ENCODE results near the gene KCNN3. TPM values are rescaled to one million over a fixed set of nuclear protein-coding genes. Genes with fewer than 3 reads are reported as not detected.

Gene KCNN3
- total and polyA plus RNA-seq, 2 of the 13 experiments (the other 11 are each of a cell fraction or from before 2014, with no cell fraction given): not detected

DNA sequence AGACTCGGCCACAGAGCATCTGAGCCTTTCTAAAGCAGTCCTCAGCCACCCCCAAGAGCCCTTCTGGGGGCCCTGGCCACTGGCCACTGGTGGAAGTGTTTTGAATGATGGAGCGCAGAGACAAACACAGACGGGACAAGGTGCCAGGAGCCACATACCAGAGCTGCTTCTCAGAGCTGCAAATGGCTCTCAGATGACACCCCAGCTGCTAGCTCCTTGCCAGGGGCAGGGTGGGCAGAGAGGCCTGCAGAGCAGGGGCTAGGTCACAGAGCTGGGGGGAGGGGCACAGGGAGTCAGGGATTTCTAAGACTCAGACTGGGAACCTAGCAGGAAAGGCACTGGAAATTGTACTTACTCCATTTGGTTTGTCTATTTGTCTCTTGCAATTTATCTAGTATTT lies 30.4 kb downstream of the KCNN3 start (continued):
- TF ChIP-seq, protein P1, sequence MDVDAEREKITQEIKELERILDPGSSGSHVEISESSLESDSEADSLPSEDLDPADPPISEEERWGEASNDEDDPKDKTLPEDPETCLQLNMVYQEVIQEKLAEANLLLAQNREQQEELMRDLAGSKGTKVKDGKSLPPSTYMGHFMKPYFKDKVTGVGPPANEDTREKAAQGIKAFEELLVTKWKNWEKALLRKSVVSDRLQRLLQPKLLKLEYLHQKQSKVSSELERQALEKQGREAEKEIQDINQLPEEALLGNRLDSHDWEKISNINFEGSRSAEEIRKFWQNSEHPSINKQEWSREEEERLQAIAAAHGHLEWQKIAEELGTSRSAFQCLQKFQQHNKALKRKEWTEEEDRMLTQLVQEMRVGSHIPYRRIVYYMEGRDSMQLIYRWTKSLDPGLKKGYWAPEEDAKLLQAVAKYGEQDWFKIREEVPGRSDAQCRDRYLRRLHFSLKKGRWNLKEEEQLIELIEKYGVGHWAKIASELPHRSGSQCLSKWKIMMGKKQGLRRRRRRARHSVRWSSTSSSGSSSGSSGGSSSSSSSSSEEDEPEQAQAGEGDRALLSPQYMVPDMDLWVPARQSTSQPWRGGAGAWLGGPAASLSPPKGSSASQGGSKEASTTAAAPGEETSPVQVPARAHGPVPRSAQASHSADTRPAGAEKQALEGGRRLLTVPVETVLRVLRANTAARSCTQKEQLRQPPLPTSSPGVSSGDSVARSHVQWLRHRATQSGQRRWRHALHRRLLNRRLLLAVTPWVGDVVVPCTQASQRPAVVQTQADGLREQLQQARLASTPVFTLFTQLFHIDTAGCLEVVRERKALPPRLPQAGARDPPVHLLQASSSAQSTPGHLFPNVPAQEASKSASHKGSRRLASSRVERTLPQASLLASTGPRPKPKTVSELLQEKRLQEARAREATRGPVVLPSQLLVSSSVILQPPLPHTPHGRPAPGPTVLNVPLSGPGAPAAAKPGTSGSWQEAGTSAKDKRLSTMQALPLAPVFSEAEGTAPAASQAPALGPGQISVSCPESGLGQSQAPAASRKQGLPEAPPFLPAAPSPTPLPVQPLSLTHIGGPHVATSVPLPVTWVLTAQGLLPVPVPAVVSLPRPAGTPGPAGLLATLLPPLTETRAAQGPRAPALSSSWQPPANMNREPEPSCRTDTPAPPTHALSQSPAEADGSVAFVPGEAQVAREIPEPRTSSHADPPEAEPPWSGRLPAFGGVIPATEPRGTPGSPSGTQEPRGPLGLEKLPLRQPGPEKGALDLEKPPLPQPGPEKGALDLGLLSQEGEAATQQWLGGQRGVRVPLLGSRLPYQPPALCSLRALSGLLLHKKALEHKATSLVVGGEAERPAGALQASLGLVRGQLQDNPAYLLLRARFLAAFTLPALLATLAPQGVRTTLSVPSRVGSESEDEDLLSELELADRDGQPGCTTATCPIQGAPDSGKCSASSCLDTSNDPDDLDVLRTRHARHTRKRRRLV (CRISPR knock-in tag; IDR thresholded peaks at IDR 0.05): no peak
- TF ChIP-seq, protein P2, sequence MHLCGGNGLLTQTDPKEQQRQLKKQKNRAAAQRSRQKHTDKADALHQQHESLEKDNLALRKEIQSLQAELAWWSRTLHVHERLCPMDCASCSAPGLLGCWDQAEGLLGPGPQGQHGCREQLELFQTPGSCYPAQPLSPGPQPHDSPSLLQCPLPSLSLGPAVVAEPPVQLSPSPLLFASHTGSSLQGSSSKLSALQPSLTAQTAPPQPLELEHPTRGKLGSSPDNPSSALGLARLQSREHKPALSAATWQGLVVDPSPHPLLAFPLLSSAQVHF (CRISPR knock-in tag; IDR thresholded peaks at IDR 0.05): no peak

DNA sequence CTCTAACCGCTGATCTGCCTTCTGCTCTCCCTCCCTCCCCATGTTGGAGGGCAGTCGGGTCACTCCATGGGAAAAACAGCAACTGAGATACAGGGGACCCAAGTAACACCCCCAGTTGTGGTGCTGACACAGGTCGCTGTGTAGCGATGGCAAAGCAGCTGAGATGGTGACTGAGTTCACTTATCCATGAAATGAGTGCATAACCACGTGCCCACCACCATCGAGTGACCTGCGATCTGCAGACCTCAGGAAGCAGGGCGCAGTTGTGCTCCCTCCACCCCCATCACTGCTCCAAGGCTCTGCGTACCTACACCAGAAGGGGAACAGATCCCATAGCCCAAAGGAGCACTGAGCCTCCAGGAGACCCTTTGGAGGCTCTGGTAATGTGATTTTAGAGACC lies 31.1 kb downstream of the KCNN3 start:
- BruUV-seq (replicated peaks): no TSS peak
- H4K20me1 ChIP-seq (ENCODE audit: insufficient read depth, low read length): no peaks in the 10 kb centered on the region
- H3K4me3 ChIP-seq (replicated peaks in 1 of 3; ENCODE audit: insufficient read depth in 1 of 3, low read depth in 2 of 3, low read length in 3 of 3): no peak overlapping the region
- no peak overlapping the region for H3K9ac ChIP-seq (ENCODE audit: insufficient read depth, low read depth, low read length)
- no peak overlapping the region for H3K4me2 ChIP-seq (ENCODE audit: low read depth, low read length)
- FAIRE-seq: no peak
- H3K36me3 ChIP-seq (replicated peaks in 1 of 2; ENCODE audit: control insufficient read depth in 1 of 2, insufficient read depth in 2 of 2, low read length in 2 of 2): no peaks in the 10 kb centered on the region
- no peaks in the 10 kb centered on the region for H3K79me2 ChIP-seq (ENCODE audit: insufficient read depth, low read length)
- ATAC-seq: no peak
- in situ Hi-C loops (cut with HindIII; ENCODE audit: extremely low pct_ligation_motif_present, low pct_unique_long_range_greater_than_20kb) (no loop called here), intact Hi-C loops (cut with micrococcal nuclease; ENCODE audit: unreplicated experiment) (no loop called here)
- no peak overlapping the region for H3K27ac ChIP-seq (ENCODE audit: extremely low read length, insufficient read depth, low read length)
- no peaks in the 10 kb centered on the region for H3K9me3 ChIP-seq (ENCODE audit: low read length)
- 0% methylated on average over 2 of the region's 9 CpGs for WGBS (ENCODE audit: low lambda C conversion rate)
- H3K27me3 ChIP-seq (ENCODE audit: control insufficient read depth in 1 of 2, insufficient read depth in 2 of 2, low read length in 2 of 2): peaks cover 15 to 78% of the 10 kb centered on the region in 2 experiments
- ChIA-PET POLR2A (no interaction called here), CTCF (ENCODE audit: low intra/inter-chr PET ratio, low total read pairs) (no interaction called here)
- TF ChIP-seq ZNF543 (CRISPR knock-in tag; IDR thresholded peaks at IDR 0.05) (no peak), ASH2L (IDR thresholded peaks at IDR 0.05; ENCODE audit: insufficient read length, low read depth, low read length) (no peak)
- no peak for DNase-seq (ENCODE audit: low spot score)
- H2AFZ ChIP-seq (ENCODE audit: low read length): no peak overlapping the region
- H3K4me1 ChIP-seq (ENCODE audit: insufficient read depth, low read length): no peaks in the 10 kb centered on the region

Measured in HepG2 (cell line).